ENCODE results near the gene DCP1A.
"Not testable (repeated sequence)": the region's sequence is repeated elsewhere in the genome, so short reads cannot be mapped to it uniquely, and the experiment has no call there.

Gene DCP1A

GRCh38 chr3:53350652-53351051 is 3.3 kb upstream of the DCP1A start:
- Histone ChIP-seq H2AFZ (ENCODE audit: low read length) (no peak overlapping the region), H3K9me3 (ENCODE audit: low read length) (no peaks in the 10 kb centered on the region), H4K20me1 (ENCODE audit: insufficient read depth, low read length) (no peaks in the 10 kb centered on the region), H3K79me2 (ENCODE audit: insufficient read depth, low read length) (peaks cover 15% of the 10 kb centered on the region), H3K27ac (ENCODE audit: low read depth, low read length, poor library complexity, severe bottlenecking) (no peak overlapping the region), H3K4me2 (ENCODE audit: low read length) (no peak overlapping the region), H3F3A (ENCODE audit: insufficient read depth, low read length) (no peaks in the 10 kb centered on the region), H3K9ac (ENCODE audit: low read length) (no peak overlapping the region), H3K4me3 (ENCODE audit: low read depth, low read length, poor library complexity, severe bottlenecking) (no peak overlapping the region), H3K4me1 (ENCODE audit: insufficient read depth, low read length, severe bottlenecking) (peaks cover 15% of the 10 kb centered on the region), H3K36me3 (ENCODE audit: insufficient read depth, low read length) (no peaks in the 10 kb centered on the region), H3K27me3 (ENCODE audit: insufficient read depth, low read length) (no peaks in the 10 kb centered on the region), H3K9me2 (ENCODE audit: low read depth, low read length) (no peaks in the 10 kb centered on the region)
- TF ChIP-seq, protein P1, sequence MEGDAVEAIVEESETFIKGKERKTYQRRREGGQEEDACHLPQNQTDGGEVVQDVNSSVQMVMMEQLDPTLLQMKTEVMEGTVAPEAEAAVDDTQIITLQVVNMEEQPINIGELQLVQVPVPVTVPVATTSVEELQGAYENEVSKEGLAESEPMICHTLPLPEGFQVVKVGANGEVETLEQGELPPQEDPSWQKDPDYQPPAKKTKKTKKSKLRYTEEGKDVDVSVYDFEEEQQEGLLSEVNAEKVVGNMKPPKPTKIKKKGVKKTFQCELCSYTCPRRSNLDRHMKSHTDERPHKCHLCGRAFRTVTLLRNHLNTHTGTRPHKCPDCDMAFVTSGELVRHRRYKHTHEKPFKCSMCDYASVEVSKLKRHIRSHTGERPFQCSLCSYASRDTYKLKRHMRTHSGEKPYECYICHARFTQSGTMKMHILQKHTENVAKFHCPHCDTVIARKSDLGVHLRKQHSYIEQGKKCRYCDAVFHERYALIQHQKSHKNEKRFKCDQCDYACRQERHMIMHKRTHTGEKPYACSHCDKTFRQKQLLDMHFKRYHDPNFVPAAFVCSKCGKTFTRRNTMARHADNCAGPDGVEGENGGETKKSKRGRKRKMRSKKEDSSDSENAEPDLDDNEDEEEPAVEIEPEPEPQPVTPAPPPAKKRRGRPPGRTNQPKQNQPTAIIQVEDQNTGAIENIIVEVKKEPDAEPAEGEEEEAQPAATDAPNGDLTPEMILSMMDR (IDR thresholded peaks at IDR 0.05; ENCODE audit: low read length), result peak; percentile 57
- TF ChIP-seq EZH2 (IDR thresholded peaks at IDR 0.05; ENCODE audit: borderline replicate concordance, low read length), result no peak

DNA sequence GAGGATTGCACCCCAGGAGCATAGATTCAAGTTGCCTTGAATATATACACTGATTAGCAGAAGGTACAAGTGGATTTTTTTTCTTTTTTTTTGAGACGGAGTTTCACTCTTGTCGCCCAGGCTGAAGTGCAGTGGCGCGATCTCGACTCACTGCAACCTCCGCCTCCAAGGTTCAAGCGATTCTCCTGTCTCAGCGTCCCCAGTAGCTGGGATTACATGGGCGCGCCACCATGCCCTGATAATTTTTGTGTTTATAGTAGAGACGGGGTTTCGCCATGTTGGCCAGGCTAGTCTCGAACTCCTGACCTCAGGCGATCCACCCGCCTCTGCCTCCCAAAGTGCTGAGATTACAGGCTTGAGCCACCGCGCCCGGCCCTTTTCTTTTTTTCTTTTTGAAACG is 775 bp upstream of the DCP1A start:
- H3F3A ChIP-seq (ENCODE audit: insufficient read depth, low read length); H3K27ac ChIP-seq (ENCODE audit: low read depth, low read length, poor library complexity, severe bottlenecking); H3K27me3 ChIP-seq (ENCODE audit: insufficient read depth, low read length); H3K9me3 ChIP-seq (ENCODE audit: low read length); H3K36me3 ChIP-seq (ENCODE audit: insufficient read depth, low read length); H3K9me2 ChIP-seq (ENCODE audit: low read depth, low read length); H4K20me1 ChIP-seq (ENCODE audit: insufficient read depth, low read length): not testable (repeated sequence)
- H3K4me2 ChIP-seq (ENCODE audit: low read length), result peak overlapping the region; percentile 75
- peak overlapping the region; percentile 98 for H2AFZ ChIP-seq (ENCODE audit: low read length)
- peak overlapping the region; percentile 92 for H3K4me3 ChIP-seq (ENCODE audit: low read depth, low read length, poor library complexity, severe bottlenecking)
- H3K4me1 ChIP-seq (ENCODE audit: insufficient read depth, low read length, severe bottlenecking), result peaks cover 24% of the 10 kb centered on the region
- H3K79me2 ChIP-seq (ENCODE audit: insufficient read depth, low read length), result peaks cover 32% of the 10 kb centered on the region
- H3K9ac ChIP-seq (ENCODE audit: low read length), result peak overlapping the region; percentile 78

DNA sequence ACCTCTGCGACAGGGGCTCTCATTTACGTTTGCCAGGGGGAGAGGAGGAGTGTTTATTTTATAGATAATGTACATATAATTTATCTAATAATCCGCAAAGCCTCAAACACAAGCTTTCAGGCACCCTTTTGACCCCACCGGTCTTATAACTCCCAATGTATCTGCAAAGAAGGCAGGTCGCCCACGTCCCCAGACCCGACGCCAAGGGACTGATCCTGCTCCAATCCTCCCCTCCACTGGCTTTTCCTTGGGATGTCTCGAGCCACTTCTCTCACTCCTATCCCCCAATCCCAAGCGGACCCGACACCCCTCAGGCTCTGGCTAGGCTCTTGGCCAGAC is 452 bp downstream of the DCP1A start:
- peak overlapping the region; percentile 92 for H3K4me3 ChIP-seq (ENCODE audit: low read depth, low read length, poor library complexity, severe bottlenecking)
- peak overlapping the region; percentile 89 for H3K9ac ChIP-seq (ENCODE audit: low read length)
- peaks cover 24% of the 10 kb centered on the region for H3K4me1 ChIP-seq (ENCODE audit: insufficient read depth, low read length, severe bottlenecking)
- H3K36me3 ChIP-seq (ENCODE audit: insufficient read depth, low read length), result peaks cover 22% of the 10 kb centered on the region; the same call in 1 of the 2 replicates
- H3K27me3 ChIP-seq (ENCODE audit: insufficient read depth, low read length), result no peaks in the 10 kb centered on the region
- H3K9me3 ChIP-seq (ENCODE audit: low read length), result no peaks in the 10 kb centered on the region
- H3K79me2 ChIP-seq (ENCODE audit: insufficient read depth, low read length), result peaks cover 32% of the 10 kb centered on the region
- peak overlapping the region; percentile 72 for H3K4me2 ChIP-seq (ENCODE audit: low read length)
- H3K27ac ChIP-seq (ENCODE audit: low read depth, low read length, poor library complexity, severe bottlenecking), result peak overlapping the region; percentile 19
- H3F3A ChIP-seq (ENCODE audit: insufficient read depth, low read length), result no peaks in the 10 kb centered on the region
- TF ChIP-seq EZH2 (IDR thresholded peaks at IDR 0.05; ENCODE audit: borderline replicate concordance, low read length), result no peak
- TF ChIP-seq, protein P1 (IDR thresholded peaks at IDR 0.05; ENCODE audit: low read length), result no peak
- no peaks in the 10 kb centered on the region for H3K9me2 ChIP-seq (ENCODE audit: low read depth, low read length)
- H4K20me1 ChIP-seq (ENCODE audit: insufficient read depth, low read length), result no peaks in the 10 kb centered on the region; the same call in 1 of the 2 replicates
- H2AFZ ChIP-seq (ENCODE audit: low read length), result no peak overlapping the region

GRCh38 chr3:53346514-53346913 is 829 bp downstream of the DCP1A start:
- H3K79me2 ChIP-seq (ENCODE audit: insufficient read depth, low read length), result peaks cover 32% of the 10 kb centered on the region
- TF ChIP-seq, protein P1 (IDR thresholded peaks at IDR 0.05; ENCODE audit: low read length), result no peak
- no peak for TF ChIP-seq EZH2 (IDR thresholded peaks at IDR 0.05; ENCODE audit: borderline replicate concordance, low read length)
- no peak overlapping the region for H3K27ac ChIP-seq (ENCODE audit: low read depth, low read length, poor library complexity, severe bottlenecking)
- H3K4me2 ChIP-seq (ENCODE audit: low read length), result peak overlapping the region; percentile 72
- peak overlapping the region; percentile 92 for H3K4me3 ChIP-seq (ENCODE audit: low read depth, low read length, poor library complexity, severe bottlenecking)
- no peaks in the 10 kb centered on the region for H3K9me3 ChIP-seq (ENCODE audit: low read length)
- H3K27me3 ChIP-seq (ENCODE audit: insufficient read depth, low read length), result no peaks in the 10 kb centered on the region
- H3K9ac ChIP-seq (ENCODE audit: low read length), result peak overlapping the region; percentile 89
- H4K20me1 ChIP-seq (ENCODE audit: insufficient read depth, low read length), result no peaks in the 10 kb centered on the region; the same call in 1 of the 2 replicates
- no peaks in the 10 kb centered on the region for H3F3A ChIP-seq (ENCODE audit: insufficient read depth, low read length)
- H2AFZ ChIP-seq (ENCODE audit: low read length), result no peak overlapping the region
- peaks cover 24% of the 10 kb centered on the region for H3K4me1 ChIP-seq (ENCODE audit: insufficient read depth, low read length, severe bottlenecking)
- H3K36me3 ChIP-seq (ENCODE audit: insufficient read depth, low read length), result peaks cover 26% of the 10 kb centered on the region; the same call in 1 of the 2 replicates
- H3K9me2 ChIP-seq (ENCODE audit: low read depth, low read length), result no peaks in the 10 kb centered on the region

All from OCI-LY1 (cell line).